Activated gamma-delta T cell (primary cell): Measurements from ENCODE around the gene EBI3.
"Not testable (repeated sequence)": the region's sequence is repeated elsewhere in the genome, so short reads cannot be mapped to it uniquely, and the experiment has no call there.

ENCODE experiments used
- DNase-seq: peaks from one replicate; lab custom pipeline; 2025; lab: John Stamatoyannopoulos, UW

EBI3 gene

DNA sequence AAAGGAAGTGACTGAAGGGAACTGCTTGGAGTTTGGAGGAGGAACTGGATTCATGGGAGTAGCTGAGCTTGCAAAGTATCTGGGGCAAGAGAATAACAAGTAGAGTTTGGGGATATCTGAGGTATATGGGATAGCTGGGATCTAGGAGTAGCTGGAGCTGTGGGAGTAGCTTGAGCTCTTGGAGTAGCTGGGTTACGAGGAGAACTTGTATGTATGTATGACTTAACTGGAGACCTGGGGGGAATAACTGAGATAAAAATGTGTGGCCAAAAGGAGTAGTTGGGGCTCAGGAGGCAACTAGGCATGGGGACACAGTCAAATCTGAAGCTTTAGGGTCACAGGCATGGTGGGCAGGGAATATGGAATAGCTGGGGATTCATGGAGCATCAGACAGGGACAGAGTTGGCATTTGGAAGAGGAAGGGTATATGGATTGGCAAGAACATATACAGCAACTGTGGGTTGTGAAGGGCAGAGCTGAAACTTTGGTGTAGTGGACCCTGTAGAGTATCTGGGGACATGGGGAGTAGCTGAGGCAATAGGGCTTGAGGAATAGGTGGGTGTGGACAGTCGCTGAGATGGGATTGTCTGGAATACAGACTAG, 28.3 kb upstream of the EBI3 start:
- no peak for DNase-seq

DNA sequence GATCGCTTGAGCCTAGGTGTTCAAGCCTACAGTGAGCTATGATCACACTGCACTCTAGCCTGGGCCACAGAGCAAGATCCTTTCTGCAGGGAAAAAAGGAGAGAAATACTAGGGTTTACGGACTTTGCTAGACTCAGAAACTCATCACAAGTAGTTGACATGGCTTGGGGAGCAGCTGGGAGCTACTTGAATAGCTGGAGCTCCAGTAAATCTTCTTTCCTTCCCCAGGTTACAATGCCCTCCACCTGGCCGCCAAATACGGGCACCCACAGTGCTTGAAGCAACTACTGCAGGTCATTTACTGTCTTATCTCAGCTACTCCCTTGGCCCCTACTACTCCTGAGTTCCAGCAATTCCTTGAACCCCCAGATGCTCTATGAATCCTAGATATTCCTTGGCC, 27.5 kb upstream of the EBI3 start:
- DNase-seq: no peak

DNA sequence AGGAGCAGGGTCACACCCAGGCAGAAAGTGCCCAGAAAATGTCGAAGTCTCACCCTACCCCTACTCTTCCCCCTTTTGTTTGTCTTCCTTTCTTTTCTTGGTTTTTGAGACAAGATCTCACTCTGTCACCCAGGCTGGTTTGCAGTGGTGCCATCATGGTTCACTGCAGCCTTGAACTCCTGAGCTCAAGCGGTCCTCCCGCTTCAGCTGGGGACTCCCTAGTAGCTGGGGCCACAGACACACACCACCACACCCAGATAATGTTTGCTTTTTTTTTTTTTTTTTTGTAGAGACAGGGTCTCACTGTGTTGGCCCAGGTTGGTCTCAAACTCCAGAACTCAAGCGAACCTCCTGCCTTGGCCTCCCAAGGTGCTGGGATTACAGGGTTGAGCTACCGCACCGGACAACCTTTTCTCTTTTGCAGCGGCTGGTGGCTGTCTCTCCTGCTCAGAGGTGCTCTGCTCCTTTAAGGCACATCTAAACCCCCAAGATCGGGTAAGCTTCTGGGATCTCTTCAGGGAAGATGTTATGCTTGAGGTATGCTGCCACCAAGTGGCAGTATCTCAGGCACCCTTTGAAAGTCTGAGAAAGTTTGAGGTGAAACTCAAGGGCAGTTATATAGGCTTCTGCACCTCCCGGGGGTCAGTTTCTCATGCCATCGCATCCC, 22.4 kb upstream of the EBI3 start:
- DNase-seq: no peak

DNA sequence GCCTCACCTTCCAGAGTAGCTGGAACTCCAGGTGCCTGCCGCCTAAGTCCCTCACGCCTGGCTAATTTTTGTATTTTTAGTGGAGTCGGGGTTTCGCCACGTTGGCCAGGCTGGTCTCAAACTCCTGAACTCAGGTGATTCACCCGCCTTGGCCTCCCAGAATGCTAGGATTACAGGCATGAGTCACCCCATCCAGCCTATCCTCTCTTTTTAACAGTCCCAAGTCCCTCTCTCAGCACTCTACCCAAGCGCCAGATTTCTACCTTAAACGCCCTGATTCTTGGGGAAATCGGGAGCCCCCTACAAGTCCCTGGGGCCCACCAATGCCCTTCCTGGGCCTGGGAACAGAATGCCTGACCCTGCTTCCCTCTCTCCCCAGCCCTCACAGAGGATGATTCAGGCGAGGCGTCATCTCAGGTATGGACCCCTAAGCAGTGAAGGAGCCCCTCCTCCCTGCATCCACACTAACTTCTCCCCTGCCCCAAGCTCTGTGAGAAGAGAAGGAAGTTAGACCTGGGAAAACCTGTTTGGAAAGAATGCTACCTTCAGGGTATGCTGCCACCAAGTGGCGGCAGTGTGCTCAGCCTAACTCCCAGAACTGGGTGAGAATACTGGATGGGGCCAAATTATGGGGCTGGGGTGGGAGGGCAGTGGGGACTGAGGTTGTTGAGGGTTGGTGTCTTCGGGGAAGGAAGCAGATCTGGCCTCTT, 20.8 kb upstream of the EBI3 start:
- DNase-seq: no peak

DNA sequence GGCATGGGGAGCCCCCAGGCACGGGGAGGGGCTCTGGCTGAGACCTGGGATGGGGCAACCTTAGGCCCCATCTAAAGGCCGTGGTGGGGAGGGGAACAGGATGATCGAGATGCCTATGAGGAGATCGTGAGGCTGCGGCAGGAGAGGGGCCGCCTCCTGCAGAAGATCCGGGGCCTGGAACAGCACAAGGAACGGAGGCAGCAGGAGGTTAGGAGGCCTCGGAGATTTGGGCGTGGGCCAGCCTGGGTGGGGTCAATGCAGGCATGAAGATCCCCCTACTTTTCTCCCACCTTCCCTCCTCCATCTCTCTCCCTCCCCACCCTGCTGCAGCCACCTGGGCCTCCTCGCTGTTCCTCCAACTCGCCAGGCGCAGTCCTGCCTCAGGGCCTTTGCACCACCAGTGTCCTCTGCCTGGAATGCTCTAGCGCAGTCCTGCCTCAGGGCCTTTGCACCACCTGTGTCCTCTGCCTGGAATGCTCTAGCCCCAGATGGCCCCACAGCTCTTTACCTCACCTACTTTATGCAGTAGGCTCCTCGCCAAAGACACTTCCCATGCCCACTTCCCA, 19.1 kb upstream of the EBI3 start:
- no peak for DNase-seq

DNA sequence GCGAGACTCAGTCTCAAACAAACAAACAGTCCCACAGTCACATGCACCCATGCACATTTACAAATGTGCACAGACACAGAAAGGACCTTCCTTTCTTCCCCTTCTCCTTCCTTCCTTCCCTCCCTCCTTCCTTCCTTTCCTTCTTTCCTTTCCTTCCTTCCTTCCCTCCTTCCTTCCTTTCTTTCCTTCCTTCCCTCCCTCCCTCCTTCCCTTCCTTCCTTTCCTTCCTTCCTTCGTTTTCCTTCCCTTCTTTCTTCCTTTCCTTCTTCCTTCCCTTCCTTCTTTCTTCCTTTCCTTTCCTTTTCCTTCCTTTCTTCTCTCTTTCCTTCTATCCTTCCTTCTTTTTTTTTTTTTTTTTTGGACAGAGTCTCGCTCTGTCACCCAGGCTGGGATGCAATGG, 16.2 kb upstream of the EBI3 start:
- DNase-seq: no peak

DNA sequence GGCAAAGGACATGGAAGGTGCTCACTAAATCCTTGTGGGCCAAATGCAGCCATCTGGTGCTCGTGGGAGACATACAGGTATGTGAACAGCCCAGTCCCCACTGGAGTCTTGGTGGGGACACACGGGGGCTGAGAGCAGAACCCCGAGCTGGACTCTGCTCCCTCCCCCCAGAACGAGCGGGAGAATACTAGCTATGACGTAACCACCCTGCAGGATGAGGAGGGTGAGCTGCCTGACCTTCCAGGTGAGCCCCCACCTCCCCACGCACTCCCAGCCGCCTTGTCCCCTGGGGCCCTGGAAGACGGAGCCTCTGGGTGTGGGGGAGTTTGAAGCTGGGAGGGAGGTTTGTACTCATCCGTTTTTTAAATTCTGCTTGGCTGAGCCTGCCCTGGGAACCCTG, 13.5 kb upstream of the EBI3 start:
- DNase-seq: no peak

DNA sequence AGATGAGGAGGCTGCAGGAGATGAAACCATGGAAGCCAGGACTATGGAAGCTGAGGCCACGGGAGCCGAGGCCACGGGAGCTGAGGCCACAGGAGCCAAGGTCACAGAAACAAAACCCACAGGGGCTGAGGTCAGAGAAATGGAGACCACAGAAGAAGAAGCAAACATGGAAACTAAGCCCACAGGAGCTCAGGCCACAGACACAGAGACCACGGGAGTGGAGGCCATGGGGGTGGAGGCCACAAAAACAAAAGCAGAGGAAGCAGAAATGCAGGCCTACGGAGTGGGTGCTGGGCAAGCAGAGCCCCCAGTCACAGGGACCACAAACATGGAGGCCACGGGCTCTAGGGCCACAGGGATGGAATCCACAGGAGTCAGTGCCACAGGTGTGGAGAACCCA, 12.5 kb upstream of the EBI3 start:
- DNase-seq: no peak

DNA sequence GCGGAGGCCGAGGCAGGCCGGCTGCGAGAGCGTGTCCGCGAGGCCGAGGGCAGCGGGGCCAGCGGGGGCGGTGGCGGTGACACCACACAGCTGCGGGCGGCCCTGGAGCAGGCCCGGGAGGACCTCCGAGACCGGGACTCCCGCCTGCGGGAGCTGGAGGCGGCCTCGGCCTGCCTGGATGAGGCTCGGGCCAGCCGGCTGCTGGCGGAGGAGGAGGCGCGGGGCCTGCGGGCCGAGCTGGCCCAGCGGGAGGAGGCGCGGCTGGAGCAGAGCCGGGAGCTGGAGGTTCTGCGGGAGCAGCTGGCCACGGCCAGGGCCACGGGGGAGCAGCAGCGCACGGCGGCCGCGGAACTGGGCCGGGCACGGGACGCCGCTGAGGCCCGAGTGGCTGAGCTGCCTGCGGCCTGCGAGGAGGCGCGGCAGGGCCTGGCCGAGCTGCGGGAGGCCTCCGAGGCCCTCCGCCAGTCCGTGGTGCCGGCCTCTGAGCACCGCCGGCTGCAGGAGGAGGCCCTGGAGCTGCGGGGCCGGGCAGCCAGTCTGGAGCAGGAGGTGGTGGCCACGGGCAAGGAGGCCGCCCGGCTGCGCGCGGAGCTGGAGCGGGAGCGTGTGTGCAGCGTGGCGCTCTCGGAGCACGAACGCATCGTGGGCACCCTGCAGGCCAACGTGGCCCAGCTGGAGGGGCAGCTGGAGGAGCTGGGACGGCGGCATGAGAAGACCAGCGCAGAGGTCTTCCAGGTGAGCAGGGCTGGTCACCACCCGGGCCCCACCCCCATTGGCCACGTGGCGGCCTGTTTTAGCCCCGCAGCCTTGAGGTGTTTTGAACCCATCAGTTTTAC, 11.7 kb upstream of the EBI3 start:
- no peak for DNase-seq

DNA sequence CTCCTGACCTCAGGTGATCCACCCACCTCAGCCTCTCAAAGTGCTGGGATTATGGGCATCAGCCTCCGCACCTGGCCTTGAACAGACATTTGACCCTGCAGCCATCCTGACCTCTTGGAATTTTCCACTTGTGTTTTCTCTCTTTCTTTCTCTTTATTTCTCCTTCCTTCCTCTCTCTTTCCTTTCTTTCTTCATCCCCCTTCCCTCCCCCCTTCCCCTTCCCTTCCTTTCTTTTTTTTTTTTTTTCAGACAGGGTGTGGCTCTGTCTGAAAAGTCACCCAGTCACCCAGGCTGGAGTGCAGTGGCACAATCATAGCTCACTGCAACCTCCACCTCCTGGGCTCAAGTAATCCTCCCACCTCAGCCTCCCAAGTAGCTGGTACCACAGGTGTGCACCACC, 10.8 kb upstream of the EBI3 start:
- DNase-seq: not testable (repeated sequence)

DNA sequence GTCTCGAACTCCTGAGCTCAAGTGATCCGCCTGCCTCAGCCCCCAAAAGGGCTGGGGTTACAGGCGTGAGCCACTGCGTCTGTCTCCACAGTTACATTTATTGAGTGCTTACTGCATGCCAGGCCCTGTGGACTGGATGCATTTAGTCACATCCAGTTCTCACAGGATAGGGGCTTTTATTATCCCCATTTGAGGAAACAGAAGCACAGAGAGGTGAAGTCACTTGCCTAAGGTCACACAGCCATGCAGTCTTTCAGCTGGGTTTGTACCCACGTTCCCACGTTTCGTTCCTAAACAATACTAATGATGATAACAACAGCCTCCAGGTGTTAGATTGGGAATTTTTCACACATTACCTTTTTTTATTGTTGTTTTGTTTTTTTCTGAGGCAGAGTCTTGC, 9.1 kb upstream of the EBI3 start:
- no peak for DNase-seq

DNA sequence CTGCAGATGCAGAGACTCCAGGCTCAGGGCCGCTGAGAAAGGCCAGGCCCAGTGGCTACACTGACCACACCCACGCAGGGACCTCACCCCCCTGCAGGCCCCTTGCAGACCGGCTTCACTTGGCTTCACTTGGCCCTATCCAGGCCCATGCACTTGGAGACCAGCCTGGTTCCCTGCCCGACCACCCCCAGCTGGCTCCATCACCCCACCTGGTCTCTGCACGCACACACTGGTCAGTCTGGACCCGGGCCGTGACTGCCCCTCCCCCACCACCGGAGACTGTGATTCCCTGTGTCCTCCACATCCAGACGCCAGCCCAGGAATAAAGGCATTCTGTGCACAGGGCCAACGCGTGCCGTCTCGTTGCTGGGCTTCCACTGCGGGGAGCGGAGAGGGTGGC, 4.9 kb upstream of the EBI3 start:
- DNase-seq: no peak

DNA sequence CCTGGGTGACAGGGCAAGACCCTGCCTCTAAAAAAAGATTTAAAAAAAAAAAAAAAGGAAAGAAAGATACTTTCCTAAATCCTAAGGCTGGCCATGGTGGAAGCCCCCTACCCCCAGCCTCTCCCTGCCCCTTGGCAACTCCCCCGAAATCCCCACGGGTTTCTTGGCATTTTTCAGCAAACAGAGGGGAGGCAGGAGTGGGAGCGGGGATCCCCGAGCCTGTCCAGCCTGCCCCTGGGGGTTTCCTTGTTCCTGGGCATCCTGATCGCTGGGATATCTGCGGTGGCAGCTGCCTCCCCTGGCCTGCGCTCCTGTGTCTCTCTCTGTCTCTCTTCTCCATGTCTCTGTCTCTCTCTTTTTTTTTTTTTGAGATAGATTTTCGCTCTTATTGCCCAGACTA, 3.4 kb upstream of the EBI3 start:
- DNase-seq: no peak

DNA sequence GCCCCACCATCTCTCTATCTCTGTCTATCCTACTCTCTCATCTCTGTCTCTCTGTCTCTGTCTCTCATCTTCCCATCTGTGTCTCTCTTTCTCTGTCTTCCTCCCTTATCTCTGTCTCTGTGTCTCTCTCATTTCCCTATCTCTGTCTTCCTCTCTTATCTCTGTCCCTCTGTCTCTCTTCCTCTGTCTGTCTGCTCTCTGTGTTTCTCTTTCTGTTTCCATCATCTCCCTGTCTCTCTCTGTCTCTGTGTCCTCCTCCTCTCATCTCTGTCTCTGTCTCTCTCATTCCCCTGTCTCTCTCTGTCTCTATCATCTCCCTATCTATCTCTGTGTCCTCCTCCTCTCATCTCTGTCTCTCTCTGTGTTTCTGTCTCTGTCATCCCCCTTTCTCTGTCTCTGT, 1.6 kb upstream of the EBI3 start:
- DNase-seq: no peak

DNA sequence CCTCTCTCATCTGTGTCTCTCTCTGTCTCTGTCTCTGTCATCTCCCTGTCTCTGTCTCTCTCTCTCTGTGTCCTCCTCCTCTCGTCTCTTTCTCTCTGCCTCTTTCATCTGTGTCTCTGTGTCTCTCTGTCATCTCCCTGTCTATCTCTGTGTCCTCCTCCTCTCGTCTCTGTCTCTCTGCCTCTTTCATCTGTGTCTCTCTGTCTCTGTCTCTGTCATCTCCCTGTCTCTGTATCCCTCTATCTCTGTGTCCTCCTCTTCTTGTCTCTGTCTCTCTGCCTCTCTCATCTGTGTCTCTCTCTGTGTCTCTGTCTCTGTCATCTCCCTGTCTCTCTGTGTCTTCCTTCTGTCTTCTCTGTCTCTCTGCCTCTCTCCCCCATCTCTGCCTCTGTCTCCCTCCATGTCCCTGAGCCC, 551 bp upstream of the EBI3 start:
- DNase-seq: no peak

DNA sequence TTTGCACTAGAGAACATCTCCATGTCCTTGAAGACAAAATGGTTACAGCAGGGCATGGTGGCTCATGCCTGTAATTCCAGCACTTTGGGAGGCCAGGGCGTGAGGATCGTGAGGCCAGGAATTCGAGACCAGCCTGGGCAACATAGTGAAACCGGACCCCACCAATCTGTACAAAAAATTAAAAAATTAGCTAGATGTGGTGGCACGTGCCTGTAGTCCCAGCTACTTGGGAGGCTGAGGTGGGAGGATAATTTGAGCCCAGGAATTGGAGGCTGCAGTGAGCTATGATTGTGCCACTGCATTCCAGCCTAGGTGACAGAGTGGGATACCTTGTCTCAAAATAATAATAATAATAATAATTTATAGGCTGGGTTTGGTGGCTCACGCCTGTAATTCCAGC, 914 bp downstream of the EBI3 start:
- DNase-seq: not testable (repeated sequence)

DNA sequence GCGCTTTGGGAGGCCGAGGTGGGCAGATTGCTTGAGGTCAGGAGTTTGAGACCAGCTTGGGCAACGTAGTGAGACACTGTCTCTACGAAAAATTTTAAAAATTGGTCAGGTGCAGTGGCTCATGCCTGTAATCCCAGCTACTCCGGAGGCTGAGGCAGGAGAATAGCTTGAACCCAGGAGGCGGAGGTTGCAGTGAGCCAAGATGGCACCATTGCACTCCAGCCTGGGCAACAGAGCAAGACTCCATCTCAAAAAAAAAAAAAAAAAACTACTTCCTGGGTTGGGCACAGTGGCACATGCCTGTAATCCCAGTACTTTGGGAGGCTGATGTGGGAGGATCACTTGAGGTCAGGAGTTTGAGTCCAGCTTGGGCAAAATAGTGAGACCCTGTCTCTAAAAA, 2.2 kb downstream of the EBI3 start:
- DNase-seq: not testable (repeated sequence)

DNA sequence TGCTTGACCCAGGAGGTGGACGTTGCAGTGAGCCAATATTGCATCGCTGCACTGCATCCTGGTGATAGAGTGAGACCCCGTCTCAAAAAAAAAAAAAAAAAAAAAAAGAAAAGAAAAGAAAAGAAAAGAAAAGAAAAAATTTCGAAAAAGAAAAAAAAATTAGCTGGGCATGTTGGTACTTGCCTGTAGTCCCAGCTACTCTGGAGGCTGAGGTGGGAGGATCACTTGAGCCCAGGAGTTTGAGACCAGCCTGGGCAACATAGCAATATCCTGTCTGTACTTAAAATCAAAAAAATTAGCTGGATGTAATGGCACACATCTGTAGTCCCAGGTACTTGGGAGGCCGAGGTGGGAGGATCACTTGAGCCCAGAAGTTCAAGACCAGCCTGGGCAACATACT, 2.8 kb downstream of the EBI3 start:
- not testable (repeated sequence) for DNase-seq

DNA sequence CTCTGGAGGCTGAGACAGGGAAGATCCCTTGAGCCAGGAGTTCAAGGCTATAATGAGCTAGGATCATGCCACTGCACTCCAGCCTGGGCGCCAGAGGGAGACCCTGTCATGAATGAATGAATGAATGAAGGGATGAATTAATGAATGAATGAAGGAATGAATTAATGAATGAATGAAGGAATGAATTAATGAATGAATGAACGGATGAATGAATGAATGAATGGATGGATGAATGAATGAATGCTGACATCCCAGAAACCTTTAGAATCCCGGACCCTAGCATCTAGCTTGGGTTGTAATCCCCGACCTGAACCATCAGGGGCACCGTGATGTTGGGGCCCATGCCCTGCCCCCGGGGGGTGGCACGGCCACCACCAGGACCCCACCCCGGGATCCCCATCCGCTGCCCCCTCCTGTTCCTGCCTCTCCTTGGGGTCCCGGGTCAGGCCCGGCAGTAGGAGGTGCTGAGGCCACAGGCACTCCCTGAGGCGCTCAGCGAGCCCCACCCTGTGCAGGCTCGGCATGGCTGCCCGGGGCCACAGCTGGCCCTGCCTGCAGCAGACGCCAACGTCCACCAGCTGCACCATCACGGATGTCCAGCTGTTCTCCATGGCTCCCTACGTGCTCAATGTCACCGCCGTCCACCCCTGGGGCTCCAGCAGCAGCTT, 3.4 kb downstream of the EBI3 start:
- DNase-seq: no peak

DNA sequence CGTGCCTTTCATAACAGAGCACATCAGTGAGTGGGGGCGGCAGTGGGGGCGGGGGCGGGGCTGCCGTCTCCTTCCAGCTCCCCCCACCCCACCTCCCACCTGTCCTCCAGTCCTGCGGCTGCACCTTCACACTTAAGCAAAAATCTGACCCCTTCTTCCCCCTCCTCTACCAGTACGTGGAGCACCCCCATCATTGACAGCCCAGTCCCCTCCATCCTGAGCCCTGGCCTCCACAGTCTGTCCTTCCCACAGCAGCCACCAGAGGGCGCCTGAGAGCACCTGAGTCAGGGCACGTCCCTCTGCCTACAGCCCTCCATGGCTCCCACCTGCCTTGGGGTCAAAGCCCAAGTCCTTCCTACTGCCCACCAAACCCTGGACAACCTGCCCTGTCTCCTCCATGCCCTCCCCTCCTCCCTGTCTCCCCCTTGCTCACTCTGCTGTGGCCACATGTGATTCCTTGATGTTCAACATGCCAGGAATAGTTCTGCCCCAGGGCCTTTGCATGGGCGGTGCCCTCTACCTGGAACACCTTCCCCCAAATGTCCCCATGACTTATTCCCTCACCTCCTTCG, 4.0 kb downstream of the EBI3 start:
- no peak for DNase-seq

DNA sequence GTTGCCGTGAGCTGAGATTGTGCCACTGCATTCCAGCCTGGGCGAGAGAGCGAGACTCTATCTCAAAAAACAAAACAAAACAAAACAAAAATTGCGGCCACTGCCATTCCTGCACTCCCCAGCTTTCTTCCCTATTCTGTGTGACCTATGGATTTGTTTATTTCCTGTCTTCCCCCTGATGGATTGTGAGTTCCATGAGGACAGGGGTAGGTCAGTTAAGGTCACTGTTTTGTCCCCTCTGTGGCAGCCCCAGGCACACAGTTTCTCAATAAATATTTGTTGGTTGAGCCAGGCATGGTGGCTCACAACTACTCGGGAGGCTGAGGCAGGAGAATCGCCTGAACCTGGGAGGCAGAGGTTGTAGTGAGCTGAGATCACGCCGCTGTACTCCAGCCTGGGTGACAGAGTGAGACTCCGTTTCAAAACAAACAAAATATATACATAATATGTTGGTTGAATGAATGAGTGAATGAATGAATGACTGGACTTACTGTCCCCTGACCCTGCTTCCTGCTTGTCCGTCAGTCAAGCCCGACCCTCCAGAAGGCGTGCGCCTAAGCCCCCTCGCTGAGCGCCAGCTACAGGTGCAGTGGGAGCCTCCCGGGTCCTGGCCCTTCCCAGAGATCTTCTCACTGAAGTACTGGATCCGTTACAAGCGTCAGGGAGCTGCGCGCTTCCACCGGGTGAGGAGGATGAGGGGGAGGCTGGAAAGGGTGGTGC, 5.0 kb downstream of the EBI3 start:
- DNase-seq: no peak
